Embryonic facial prominence (tissue), 1 donor: ENCODE data around the gene MUC13.
"Not testable (repeated sequence)": the region's sequence is repeated elsewhere in the genome, so short reads cannot be mapped to it uniquely, and the experiment has no call there.

ENCODE experiments used
- DNase-seq: peaks from one replicate; pipeline ENCODE4 v3.0.0-alpha.2; 2016; ENCODE audit errors: extremely low spot score

Gene MUC13

GRCh38 chr3:124934577-124934976 is at the start of gene MUC13:
MUC13 (minus strand) TSS chr3:124934751; CDS start chr3:124934712, 39 bp downstream.
- DNase-seq = no peak

- no peak for DNase-seq
These were observed 48.3 kb upstream of the MUC13 start for GRCh38 chr3:124982855-124983254.

DNA sequence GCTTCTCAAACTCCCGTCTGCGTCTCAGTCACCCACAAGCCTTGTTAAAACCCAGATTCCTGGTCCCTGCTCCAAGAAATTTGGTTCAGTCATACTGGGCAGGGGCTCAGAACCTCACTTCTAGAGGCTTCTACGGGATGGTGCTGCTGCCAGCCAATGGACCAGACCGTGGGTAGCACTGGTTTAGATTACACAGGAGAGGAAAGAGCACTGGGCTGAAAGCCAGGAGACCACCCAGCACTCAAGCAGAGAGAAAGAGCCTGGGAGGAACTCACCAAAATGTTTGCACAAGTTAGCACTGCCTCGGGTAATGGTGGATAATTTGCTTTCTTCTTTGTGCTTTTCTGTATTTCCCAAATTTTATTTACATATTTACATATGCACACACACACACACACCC is 46.9 kb upstream of the MUC13 start:
- DNase-seq = peak; percentile 24

DNA sequence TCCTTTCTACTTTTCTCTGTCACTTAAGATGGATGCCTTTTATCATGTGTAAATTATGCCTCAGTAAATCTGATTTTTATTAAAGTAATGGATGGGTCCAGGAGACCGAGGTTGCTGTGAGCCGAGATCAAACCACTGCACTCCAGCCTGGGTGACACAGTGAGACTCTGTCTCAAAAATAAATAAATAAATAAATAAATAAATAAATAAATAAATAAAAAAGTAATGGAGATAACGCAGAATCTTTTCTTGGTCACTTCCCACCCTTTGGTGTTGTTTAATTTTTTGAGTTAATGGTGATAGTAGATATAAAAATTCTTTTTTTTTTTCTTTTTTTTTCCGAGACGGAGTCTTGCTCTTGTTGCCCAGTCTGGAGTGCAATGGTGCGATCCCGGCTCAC is 44.1 kb upstream of the MUC13 start:
- DNase-seq = no peak

DNA sequence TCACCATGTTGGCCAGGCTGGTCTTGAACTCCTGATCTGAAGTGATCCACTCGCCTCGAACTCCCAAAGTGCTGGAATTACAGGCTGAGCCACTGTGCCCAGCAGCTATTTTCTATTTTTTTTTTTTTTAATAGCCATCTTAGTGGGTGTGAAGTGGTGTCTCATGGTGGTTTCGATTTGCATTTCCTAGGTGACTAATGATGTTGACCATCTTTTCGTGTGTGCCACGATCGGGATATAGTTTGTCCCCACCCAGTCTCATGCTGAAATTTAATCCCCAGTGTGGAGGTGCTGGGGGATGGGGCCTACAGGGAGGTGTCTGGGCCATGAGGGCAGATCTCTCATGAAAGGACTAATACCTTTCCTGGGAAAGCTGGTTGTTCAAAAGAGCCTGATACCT is 41.8 kb upstream of the MUC13 start:
- no peak for DNase-seq

- no peak for DNase-seq
These were observed 40.1 kb upstream of the MUC13 start for GRCh38 chr3:124974691-124975090.

GRCh38 chr3:124973290-124973689 is 38.7 kb upstream of the MUC13 start:
- no peak for DNase-seq

- DNase-seq = no peak
These were observed 37.9 kb upstream of the MUC13 start for GRCh38 chr3:124972457-124972856.

- DNase-seq = no peak
These were observed 35.6 kb upstream of the MUC13 start for GRCh38 chr3:124969963-124970722.

DNA sequence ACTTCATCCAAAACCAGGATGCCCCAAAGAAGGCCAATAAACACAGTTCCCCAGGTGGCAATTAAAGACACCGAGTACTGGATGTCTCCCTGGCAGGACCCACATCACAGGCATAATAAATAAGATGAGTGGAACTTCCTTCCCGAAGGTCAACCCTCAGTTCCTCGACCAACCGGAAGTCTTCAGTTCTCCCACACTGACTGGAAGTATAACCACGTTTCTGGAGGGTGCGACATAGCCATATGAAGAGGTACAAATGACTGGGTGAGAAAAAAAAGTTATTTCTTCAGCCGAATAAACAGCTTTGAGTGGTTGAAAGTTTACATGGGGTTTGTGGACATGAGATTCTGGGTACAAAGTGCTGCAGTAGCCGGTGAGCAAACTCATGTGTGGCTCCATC is 34.6 kb upstream of the MUC13 start:
- DNase-seq = no peak

- DNase-seq = no peak
These were observed 33.4 kb upstream of the MUC13 start for GRCh38 chr3:124967964-124968363.

- no peak for DNase-seq
These were observed 32.2 kb upstream of the MUC13 start for GRCh38 chr3:124966521-124967445.

- DNase-seq = no peak
These were observed 30.9 kb upstream of the MUC13 start for GRCh38 chr3:124965413-124965812.

DNA sequence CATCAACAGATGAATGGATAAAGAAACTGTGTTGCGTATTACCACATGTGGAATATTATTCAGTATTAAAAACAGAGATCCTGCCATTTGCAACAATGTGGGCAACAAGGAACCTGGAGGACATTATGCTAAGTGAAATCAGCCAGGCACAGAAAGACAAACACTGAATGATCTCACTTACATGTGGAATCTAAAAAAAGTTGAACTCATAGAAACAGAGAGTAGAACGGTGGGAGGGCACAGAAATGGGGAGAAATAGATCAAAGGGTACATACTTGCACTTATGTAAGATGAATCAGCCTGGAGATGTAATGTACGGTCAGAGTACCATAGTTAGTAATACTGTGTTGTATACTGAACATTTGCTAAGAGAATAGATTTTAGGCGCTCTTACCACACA is 29.8 kb upstream of the MUC13 start:
- DNase-seq = no peak

GRCh38 chr3:124963755-124964154 is 29.2 kb upstream of the MUC13 start:
- no peak for DNase-seq

GRCh38 chr3:124962403-124962940 is 27.9 kb upstream of the MUC13 start:
- DNase-seq = no peak

GRCh38 chr3:124960698-124961097 is 26.1 kb upstream of the MUC13 start:
- DNase-seq = no peak

DNA sequence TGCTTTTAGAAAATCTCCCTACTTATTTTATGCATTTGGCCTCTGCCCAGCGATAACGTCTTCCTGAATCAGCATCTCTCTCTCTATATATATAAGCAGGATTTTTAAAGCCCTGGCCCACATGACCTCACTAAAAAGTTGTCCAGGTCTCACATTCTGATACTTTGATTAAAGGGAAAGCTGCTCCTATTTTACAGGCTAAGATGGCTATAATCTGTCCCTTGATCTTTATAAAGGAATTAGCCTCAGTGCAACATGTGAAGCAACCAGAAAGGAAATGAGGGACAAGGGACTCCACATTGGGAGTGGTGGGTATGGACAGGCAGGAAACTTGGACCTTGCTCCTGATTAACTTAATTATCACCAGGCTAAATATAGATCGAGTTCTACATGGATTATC is 25.6 kb upstream of the MUC13 start:
- DNase-seq = no peak

DNA sequence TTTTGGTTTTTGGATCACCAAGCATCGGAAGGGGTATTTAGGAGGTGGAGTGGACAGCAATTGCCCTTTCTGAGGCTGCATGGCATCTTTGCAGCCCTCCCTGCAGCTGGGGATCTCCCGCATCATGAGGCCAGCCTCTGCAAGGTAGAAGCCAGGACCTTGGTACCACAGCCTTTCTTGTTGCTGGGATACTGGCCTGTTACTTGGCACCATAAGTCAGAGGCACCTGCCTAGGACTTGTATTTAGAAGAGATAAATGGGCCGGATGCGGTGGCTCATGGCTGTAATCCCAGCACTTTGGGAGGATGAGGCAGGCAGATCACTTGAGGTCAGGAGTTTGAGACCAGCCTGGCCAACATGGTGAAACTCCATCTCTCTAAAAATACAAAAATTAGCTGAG is 23.4 kb upstream of the MUC13 start:
- DNase-seq = not testable (repeated sequence)

GRCh38 chr3:124952282-124952855 is 17.8 kb upstream of the MUC13 start:
- DNase-seq = no peak

DNA sequence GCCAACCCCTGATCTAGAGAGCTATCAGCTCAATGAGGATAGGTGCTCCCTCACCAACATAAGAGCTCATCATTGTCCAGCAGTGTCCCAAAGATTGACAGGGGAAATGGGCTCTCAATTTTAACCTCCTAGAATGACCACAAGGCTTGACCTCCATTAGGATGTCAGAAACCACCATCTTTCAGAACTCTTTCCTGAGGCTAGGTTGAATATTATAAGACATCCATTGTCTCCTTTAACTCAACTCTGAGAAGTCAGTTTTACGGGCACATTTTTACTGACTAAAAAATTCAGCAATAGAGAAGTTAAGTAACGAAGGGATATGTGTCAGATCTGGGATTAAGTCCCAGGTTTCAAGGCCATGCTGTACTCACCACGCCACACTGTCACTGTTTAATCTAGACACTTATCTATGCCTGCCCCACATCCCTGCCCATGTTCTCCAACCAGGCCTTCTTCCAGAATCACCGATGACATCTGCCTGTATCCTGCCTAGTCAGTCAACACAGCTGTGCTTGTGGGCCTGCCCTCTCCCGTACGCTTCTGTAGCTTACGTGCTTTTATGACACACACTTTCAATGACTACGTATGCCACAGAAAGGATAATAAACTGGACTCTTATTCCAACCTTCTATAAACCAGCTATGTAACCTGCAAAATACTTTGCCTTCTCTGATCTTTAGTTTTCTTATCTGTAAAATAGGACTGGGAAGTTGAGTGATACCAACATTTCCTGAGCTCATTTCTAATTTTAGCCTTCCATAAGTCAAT is 17.1 kb upstream of the MUC13 start:
- no peak for DNase-seq

DNA sequence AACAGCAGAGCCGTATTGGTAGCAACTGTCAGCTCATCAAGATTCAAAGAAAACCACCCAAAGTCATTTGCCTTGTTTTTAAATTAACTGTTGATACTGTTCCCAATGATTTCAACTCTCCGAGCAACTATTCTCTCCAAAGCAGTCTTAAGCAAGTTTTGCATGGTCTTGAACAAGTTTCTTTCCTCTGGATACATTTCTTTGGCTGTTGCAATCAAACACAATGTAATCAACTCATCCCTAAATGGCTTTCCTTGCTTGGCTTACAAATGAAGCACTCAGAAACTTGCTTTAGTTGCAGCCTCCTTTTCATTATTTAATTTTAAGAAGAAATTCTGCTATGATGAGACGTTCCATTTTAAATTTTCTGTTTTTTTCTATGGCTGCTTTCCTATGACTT is 15.5 kb upstream of the MUC13 start:
- DNase-seq = no peak
